ENCODE measurements around the gene BRPF3.

DNA sequence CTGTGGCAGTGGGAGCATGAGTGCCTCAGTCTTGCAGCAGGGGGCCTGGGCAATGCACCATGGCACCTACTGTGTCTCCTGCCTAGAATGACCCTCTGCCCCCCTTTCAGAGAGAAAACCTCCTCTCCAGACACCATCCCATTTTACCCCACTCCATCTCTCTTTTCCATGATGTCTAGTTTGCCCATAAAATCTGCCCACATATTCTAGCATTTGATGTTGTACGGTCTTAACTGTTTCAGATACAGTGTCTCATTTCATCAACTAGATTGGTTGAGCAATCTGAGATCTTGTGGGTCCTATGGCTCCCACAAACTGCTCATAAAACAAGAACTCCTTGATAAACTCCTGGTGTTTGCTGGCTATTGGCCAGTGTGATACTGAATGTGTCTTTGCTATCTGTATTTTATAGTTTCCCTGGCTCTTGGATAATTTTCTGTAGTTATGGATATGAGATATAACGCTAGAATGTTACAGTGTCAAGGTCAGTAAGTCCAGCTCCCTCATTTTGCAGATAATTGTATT lies 81.5 kb downstream of the BRPF3 start:
- TF ChIP-seq SP1 (CRISPR knock-in tag; conservative IDR thresholded peaks at IDR 0.05) (no peak), ETV6 (CRISPR knock-in tag; IDR thresholded peaks at IDR 0.05) (no peak), IRF2 (CRISPR knock-in tag; IDR thresholded peaks at IDR 0.05; ENCODE audit: borderline replicate concordance, low read depth) (no peak), ESRRA (CRISPR knock-in tag; IDR thresholded peaks at IDR 0.05; ENCODE audit: borderline replicate concordance) (no peak), FOXK1 (CRISPR knock-in tag; IDR thresholded peaks at IDR 0.05) (no peak), FOXJ3 (CRISPR knock-in tag; IDR thresholded peaks at IDR 0.05; ENCODE audit: borderline replicate concordance) (no peak), ZBTB21 (CRISPR knock-in tag; IDR thresholded peaks at IDR 0.05; ENCODE audit: borderline replicate concordance) (no peak)
- TF ChIP-seq, protein P1, sequence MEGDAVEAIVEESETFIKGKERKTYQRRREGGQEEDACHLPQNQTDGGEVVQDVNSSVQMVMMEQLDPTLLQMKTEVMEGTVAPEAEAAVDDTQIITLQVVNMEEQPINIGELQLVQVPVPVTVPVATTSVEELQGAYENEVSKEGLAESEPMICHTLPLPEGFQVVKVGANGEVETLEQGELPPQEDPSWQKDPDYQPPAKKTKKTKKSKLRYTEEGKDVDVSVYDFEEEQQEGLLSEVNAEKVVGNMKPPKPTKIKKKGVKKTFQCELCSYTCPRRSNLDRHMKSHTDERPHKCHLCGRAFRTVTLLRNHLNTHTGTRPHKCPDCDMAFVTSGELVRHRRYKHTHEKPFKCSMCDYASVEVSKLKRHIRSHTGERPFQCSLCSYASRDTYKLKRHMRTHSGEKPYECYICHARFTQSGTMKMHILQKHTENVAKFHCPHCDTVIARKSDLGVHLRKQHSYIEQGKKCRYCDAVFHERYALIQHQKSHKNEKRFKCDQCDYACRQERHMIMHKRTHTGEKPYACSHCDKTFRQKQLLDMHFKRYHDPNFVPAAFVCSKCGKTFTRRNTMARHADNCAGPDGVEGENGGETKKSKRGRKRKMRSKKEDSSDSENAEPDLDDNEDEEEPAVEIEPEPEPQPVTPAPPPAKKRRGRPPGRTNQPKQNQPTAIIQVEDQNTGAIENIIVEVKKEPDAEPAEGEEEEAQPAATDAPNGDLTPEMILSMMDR (IDR thresholded peaks at IDR 0.05): no peak
- TF ChIP-seq, protein P2, sequence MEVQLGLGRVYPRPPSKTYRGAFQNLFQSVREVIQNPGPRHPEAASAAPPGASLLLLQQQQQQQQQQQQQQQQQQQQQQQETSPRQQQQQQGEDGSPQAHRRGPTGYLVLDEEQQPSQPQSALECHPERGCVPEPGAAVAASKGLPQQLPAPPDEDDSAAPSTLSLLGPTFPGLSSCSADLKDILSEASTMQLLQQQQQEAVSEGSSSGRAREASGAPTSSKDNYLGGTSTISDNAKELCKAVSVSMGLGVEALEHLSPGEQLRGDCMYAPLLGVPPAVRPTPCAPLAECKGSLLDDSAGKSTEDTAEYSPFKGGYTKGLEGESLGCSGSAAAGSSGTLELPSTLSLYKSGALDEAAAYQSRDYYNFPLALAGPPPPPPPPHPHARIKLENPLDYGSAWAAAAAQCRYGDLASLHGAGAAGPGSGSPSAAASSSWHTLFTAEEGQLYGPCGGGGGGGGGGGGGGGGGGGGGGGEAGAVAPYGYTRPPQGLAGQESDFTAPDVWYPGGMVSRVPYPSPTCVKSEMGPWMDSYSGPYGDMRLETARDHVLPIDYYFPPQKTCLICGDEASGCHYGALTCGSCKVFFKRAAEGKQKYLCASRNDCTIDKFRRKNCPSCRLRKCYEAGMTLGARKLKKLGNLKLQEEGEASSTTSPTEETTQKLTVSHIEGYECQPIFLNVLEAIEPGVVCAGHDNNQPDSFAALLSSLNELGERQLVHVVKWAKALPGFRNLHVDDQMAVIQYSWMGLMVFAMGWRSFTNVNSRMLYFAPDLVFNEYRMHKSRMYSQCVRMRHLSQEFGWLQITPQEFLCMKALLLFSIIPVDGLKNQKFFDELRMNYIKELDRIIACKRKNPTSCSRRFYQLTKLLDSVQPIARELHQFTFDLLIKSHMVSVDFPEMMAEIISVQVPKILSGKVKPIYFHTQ (CRISPR knock-in tag; IDR thresholded peaks at IDR 0.05): no peak
- TF ChIP-seq, protein P3, sequence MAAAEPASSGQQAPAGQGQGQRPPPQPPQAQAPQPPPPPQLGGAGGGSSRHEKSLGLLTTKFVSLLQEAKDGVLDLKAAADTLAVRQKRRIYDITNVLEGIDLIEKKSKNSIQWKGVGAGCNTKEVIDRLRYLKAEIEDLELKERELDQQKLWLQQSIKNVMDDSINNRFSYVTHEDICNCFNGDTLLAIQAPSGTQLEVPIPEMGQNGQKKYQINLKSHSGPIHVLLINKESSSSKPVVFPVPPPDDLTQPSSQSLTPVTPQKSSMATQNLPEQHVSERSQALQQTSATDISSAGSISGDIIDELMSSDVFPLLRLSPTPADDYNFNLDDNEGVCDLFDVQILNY (CRISPR knock-in tag; IDR thresholded peaks at IDR 0.05): no peak

All from WTC11 (cell line).